Activated CD8-positive, alpha-beta memory T cell treated with anti-CD3 and anti-CD28 coated beads for 48 hours (primary cell): ENCODE results near the gene S1PR2.
"Not testable (repeated sequence)": the region's sequence is repeated elsewhere in the genome, so short reads cannot be mapped to it uniquely, and the experiment has no call there.

Source experiments
- DNase-seq, 3 experiments: peaks; one replicate each; pipeline ENCODE4 v3.0.0-alpha.2; 2020; ENCODE audit warnings: low read depth in 2 of 3, low spot score in 2 of 3

Gene S1PR2

GRCh38 chr19:10226021-10226375 is 5.1 kb downstream of the S1PR2 start:
- DNase-seq: no peak

- no peak for DNase-seq
Measured at GRCh38 chr19:10224337-10224736, 6.8 kb downstream of the S1PR2 start.

GRCh38 chr19:10223488-10224213 is 7.5 kb downstream of the S1PR2 start:
- no peak for DNase-seq

GRCh38 chr19:10222201-10222890 is 8.8 kb downstream of the S1PR2 start:
- DNase-seq: no peak

- no peak for DNase-seq
Measured at GRCh38 chr19:10220695-10221094, 10.4 kb downstream of the S1PR2 start.

- peak in 1 of 3 experiments; percentile 17 for DNase-seq
Measured at GRCh38 chr19:10219678-10220077, 11.5 kb downstream of the S1PR2 start.

- no peak for DNase-seq
Measured at GRCh38 chr19:10217085-10217484, 14.0 kb downstream of the S1PR2 start.

DNA sequence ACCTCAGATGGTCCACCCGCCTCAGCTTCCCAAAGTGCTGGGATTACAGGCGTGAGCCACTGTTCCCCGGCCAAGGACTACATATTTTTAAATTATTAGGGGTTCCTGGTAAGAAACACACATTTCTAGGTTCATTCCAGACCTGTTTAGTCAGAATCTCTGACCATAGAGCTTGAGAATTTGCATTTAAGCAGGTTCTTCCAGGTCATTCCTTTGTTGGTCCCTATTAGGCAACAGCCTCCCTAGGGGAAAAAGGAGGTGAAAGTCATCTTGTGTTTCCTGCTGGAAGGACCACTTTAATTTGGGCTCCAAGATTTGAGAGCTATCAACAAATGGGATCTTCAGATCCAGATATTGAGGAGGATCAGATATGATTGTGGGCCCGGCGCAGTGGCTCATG is 16.3 kb downstream of the S1PR2 start:
- DNase-seq: no peak

DNA sequence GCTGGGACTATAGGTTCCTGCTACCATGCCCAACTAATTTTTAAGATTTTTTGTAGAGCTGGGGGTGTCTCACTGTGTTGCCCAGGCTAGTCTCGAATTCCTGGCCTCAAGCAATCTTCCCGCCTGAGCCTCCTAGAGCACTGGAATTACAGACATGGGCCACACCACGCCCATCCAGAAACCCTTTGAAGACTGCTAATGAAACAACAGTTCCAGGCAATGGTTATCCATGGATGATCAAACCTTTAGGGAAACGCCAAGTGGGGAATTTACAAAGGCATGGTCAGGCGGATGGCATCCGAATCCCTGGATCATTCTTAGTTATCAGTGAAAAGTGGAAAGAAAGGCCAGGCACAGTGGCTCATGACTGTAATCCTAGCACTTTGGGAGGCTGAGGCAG is 19.4 kb downstream of the S1PR2 start:
- no peak for DNase-seq

- no peak for DNase-seq
Measured at GRCh38 chr19:10211061-10211460, 20.1 kb downstream of the S1PR2 start.

GRCh38 chr19:10209315-10209714 is 21.8 kb downstream of the S1PR2 start:
- DNase-seq: no peak

- DNase-seq: no peak
Measured at GRCh38 chr19:10207026-10207425, 24.1 kb downstream of the S1PR2 start.

DNA sequence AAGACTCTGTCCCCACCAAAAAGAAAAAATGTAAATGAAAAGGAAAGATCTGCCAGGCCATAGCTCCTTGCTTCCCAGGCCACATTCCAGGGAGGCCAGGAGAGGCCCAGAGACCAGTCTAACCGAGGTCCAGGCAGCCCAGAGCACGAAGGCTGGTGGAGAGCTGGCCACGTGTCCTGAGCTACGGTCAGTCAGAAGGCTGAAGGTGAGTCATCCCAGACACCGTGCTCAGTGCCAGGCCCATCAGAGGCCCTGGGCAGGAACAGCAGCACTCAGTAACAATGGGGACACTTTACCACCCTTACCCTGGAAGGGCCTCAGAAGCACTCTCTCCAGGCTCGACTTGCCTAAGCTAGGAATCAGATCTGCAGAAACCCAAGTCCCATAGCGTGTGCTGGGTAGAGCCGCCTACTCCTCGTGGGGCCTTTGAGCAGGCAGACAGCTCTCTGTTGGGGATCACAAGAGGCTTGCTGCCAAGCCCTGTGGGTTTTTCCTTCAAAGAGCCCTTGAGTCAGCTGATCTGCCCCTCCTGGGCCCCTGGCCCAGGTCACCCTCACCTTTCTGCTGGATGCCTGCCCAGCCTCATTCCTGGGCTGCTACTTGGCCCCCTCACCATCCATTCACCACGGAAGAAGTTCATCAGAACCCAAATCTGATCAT is 24.8 kb downstream of the S1PR2 start:
- DNase-seq: no peak

GRCh38 chr19:10205636-10206035 is 25.5 kb downstream of the S1PR2 start:
- no peak for DNase-seq

- no peak for DNase-seq
Measured at GRCh38 chr19:10203686-10204085, 27.4 kb downstream of the S1PR2 start.

DNA sequence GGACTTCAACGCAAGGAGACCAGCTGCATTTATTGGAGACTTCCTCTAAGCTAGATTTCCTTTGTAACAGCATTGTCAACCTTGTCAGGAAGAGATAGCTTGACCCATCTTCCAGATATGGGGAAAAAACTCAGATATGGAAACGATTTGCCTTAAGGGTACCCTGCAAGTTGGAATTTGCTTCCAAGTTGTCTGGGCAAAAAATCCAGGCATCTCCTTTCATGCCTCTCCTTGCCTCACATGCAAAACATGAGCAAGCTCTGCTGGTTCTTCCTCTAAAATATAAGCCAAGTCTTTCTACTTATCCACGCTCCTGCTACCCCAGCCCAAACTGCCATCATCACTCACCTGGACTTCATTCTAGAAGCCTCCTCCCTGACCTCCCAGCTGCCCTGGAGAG is 30.0 kb downstream of the S1PR2 start:
- DNase-seq: no peak

GRCh38 chr19:10200101-10200500 is 31.0 kb downstream of the S1PR2 start:
- not testable (repeated sequence) for DNase-seq

GRCh38 chr19:10198889-10199644 is 32.1 kb downstream of the S1PR2 start:
- DNase-seq: not testable (repeated sequence)

- no peak for DNase-seq
Measured at GRCh38 chr19:10195199-10195519, 36.0 kb downstream of the S1PR2 start.

DNA sequence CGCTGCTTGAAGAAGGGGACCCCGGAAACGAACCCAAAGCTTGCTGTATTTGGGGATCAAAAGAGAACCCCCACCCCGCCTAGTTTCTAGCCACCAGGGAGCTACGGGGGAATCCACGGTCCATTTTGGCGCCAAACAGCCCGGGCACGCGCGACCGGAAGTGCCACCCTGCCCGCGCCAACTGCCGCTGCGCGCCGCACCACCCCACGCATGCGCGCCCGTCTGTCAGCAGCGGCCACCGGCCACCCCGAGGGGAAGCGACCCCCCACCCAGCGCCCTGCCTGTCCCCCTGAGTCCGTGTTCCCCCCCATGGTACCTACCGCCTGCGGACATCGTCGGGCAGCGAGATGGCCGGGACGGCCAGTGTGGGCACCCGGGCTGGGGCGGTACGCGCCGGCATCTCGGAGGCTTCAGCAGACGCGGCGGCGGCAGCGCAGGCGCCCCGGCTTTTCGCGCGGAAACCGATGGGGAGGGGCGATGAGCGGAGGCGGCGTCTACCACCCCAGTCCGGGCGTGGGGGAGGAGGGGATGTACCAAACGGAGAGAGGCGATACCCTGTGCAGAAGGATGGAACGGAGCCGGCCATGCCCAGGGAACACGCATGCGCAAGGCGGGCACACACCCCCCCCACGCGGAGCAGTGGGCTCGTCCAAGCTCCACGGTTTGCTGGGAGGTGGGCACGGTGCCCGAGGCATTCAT is 36.5 kb downstream of the S1PR2 start, which contains the start of gene DNMT1:
Gene DNMT1, minus strand, starts transcription at position 454 of the 699 bp plus-strand sequence. Its CDS starts 54 bp downstream, at position 400.
- DNase-seq: peak; percentile 96 to 98 (median 97)
